ENCODE measurements around the gene ACTC1. TPM values are rescaled to one million over a fixed set of nuclear protein-coding genes. Genes with fewer than 3 reads are reported as not detected.
"Not testable (repeated sequence)": the region's sequence is repeated elsewhere in the genome, so short reads cannot be mapped to it uniquely, and the experiment has no call there.

The ACTC1 gene
- total RNA-seq, result 6,424 and 7,970 TPM in 2 replicates
- polyA plus RNA-seq (2012), result 9,191 TPM

DNA sequence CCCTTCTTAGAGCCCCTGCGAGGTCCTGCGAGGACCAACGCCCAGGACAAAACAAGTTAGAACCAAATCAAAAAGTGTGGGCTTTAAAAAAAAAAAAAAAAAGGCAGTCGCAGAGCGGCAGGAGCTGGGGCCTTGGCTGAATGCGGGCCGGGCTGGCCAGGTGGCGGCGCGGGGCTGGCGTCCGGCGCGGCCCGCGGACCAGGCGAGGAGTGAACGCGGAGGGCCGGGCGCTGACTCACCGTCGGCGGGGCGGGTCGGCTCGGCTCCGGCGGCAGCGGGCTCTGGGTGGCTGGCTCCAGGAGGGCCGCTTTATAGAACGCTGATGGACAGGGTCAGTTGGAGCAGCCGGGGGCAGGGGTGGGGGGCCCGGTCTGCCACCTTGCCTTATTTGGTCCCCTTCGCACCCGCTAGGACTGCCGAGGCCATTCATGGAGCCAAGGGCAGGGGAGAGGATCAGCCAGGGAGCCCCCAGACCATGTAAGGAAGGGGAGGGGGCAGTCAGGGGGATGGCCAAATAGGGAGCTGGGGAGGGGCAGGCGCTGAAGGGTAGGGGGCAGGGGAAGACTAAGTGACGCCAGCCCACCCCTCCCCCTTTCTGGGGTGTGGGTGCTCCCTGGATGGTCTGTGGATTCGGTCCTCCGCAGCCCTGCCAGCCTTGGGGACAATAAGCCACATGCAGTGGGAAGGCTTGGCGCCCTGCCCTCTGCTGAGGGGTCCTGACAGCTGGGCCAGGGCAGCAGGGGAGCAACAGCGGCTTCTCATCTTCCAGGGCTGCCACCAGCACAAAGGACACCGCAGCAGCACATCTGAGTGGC, at the start of gene ACTC1:
Gene ACTC1 (minus strand): TSS at position 283 of the 815 bp plus-strand sequence. CDS start 741 bp downstream, outside the sequence.
- DNase-seq (ENCODE audit: low read depth), result peak; percentile 99

DNA sequence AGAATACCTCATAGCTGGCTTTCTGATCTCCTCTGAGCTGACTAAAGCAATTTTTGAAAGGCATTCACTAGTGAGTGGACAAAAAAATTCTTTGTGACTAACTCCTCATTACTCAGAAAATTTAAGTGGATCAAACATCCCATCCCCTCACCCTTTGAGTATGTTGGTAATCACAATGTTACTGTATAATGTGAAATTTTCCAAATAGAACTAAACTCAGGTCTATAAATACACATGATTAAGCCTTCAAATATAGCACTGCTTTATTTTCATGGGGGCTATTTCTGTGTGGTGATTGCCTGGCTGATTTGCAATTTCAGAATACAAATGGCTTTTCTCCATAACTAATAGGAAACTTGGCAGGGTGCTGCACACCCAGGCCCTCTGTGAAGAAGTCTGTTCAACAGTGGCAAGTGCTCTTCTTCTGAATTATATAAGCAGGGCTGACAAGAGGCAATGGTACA, 45.9 kb upstream of the ACTC1 start:
- DNase-seq (ENCODE audit: low read depth), result peak; percentile 37

DNA sequence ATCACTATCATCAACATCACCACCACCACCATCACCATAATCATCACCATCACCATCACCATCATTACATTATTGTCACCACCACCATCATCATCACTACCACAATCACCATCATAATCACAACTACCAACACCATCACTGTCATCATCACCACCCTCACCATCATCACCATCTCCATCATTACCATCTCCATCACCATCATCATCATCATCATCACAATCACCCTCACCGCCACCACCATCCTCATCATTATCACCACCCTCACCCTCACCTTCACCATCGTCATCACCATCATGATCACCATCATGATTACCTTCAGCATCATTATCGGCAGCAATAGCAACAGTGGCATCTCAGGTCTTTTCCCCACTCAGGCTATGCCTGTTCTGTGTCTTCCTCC, 42.9 kb upstream of the ACTC1 start:
- DNase-seq (ENCODE audit: low read depth), result no peak

DNA sequence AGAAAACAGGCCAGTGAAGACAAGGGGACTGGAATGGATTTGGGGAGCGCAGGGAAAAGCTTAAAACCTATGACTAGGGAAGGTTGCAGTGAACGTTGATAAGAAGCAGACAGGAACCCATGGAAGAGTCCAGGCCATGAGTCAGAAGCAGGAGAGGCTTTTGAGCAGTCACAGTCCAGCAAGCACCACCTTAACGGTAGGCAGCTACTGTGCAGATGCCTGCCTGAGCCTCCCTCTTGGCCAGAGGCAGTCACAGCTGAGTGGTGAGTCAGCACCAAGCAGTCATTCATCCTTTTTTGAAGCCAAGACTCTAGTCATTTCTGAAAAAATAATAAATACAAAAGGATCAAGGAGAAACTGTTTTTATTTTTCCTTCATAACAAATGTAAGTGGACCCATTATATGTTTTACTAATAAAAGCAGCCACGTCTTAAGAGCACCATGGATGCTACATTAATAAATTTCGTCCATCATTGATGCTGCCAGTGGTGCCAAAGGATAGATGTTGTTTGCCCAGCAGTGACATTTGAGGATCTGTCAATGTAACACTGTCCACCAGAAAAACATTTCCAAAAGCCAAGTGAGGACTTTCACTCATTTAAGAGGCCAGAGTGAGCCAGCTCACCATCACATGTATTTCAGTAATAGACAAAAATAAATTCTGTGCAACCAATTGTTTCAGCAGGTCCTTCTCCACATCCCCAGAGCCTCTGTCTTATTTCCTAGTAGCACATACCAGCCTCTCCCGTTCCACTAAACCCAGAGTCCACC, 42.1 kb upstream of the ACTC1 start:
- peak; percentile 71 for DNase-seq (ENCODE audit: low read depth)

DNA sequence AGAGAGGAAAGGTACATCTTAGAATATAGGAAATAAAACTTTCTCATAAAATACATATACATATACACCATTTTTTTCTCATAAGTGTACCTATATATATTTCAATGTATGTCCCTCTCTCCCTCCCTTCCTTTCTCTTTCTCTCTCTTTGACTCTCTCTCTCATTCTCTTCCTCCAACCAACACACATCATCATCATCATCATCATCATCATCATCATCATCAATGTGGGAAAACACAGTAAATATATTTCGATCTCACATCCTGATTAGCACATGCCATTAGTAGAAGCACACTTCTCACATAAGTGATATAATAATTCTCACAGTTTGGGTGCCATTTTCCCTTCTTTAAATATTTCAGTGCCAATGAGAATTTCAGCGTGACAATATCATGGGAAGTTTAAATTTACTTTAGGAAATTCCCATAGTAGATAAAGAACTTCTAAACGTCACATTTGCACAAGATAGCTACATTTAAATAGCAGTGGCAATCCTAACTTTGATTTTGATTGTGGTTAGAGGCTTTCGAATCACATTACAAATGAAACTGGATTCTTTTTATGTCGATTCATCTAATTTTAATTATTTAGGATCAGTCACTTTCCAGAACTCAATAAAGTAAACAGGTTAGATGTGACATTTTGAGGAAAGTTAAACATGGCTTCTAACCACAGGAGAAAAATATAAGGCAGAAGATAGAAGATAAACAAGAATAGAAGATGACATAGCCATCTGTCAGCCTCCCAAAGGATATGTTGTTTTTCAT, 33.0 kb upstream of the ACTC1 start:
- no peak for DNase-seq (ENCODE audit: low read depth)

DNA sequence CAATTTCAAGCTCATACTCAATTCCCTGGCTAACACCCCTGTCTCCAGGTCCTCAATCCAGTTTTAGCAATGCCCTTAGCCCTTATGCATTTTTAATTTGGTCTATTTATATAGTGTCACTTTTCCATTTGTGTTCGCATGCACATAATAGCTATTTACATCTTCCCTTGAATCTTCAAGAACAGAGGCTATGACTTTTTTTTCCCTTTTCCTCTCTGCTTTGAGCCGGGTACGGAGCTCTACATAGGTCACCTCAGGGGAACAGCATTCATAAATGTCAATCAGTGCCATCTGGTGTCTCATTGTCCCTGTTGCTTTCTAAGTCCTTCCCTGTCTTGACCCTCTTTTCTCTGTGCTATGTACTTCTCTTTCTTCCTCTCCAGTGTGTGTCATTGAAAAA, 26.5 kb upstream of the ACTC1 start:
- DNase-seq (ENCODE audit: low read depth), result no peak

DNA sequence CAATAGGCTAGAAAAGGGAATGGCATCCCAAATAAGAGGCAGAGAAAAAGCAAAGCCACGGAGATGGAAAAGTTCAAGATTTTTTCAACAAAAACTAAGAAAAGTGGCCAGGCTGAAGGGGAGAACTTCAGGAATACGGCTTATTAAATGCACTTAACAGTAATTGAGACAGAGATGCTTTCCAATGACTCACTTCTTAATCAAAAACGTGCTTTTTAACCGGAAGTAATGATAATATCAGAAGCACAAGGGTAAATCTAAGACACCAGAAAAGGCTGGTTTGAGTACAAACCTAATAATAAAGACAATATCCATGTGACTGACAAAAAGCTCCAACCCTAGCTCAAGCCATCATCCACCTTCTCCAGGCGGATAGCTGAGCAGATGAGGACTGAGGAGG, 24.8 kb upstream of the ACTC1 start:
- no peak for DNase-seq (ENCODE audit: low read depth)

DNA sequence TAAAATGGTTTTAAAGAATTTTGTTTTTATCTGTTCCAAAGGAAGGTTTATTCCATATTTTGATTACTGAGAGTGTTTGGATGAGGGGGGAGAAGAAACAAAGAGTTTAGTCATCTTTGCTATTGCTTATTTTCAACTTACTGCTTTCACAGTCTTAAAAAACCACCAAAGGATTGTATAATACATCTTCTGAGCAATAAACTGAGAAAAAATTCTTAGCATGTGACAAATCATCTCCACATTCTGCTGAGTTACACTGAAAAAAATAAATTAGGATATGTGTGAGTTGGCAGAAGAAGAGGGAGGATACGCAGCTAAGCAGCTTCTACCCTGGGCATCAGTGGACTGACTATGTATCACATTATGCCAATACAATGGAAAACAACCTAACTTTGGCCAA, 23.2 kb upstream of the ACTC1 start:
- no peak for DNase-seq (ENCODE audit: low read depth)

DNA sequence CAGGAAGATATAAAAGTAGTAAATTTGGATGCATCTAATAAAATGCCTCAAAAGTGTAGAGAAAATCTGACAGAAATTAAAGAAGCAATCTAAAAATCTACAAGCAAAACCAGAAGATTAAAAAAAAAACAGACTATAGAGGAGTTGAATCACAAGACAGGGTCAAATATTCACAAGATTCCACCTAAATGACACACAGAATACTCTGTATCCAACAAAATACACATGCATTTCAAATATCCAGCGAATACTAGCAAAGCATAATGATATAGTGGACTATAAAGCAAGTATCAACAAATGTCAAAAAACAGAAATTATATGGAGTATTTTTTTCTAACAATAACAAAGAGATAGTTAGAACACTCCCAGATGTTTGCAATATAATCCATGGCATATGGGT, 20.5 kb upstream of the ACTC1 start:
- no peak for DNase-seq (ENCODE audit: low read depth)

DNA sequence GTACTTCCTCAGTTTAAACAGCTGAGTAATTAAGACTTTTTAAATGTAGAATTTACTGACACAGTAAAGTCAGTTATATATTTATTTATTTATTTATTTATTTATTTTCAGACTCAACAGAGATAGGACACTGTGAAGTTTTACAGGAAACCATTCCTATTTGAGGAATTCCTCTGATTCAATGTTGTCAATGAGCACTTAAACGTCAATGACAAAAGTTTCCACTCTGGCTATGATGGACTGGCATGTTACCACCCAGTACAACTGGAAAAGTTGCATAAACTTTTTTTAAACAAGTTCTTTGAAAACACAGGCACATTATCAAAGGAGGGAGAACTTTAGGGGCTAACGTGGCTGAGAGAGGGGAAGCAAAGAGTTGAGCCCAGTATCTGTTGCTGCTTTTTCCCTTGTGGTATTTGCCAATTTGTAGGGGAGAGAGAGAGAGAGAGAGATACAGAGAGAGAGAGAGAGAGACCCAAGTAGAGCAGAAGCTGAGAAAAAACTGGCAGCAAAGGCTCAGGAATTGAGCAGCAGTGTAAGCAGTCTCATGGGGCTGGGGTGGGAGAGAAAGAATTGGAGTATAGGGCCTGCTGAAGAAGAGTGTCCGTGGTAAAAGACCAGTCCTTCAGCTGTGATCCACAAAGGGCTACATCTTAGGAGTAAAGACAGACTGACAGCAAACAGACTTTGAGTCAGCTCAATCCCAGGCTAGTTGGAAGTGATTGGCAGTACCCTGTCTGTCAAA, 18.3 kb upstream of the ACTC1 start:
- DNase-seq (ENCODE audit: low read depth), result no peak

DNA sequence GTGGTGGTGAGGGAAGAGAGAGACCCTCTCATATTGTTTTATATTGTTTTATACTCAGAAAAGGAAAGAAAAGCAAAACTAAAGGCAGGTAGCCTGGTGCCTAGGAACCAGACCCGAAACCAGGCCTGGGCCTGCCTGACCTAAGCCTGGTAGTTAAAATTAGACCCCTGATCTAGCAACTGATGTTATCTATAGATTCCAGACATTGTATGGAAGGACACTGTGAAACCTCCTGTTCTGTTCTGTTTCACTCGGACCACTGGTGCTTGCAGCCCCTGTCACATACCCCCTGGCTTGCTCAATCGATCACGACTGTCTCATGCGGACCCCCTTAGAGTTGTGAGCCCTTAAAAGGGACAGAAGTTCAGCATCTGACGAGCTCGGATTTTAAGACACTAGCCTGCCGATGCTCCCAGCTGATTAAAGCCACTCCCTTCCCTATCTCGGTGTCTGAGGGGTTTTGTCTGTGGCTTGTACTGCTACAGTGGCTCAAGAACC, 17.6 kb upstream of the ACTC1 start:
- DNase-seq (ENCODE audit: low read depth), result not testable (repeated sequence)

DNA sequence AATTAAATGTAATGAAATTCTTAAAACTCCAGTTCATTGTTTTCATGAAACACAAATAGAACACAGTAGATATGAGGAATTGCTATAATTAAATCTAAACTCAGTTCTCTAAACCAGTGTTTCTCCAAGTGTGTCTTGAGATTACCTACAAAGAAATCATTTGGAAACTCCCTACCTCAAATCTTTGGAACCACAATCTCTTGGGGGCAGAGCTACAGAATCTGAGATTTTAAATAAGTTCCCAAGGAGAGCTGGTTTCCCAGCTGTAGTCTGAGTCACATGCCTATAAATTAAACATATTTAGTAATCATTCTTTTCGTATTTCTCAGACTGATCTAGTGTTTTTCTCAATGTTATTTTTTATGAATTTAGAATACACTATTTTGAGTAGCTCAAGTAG, 17.0 kb upstream of the ACTC1 start:
- DNase-seq (ENCODE audit: low read depth), result no peak

DNA sequence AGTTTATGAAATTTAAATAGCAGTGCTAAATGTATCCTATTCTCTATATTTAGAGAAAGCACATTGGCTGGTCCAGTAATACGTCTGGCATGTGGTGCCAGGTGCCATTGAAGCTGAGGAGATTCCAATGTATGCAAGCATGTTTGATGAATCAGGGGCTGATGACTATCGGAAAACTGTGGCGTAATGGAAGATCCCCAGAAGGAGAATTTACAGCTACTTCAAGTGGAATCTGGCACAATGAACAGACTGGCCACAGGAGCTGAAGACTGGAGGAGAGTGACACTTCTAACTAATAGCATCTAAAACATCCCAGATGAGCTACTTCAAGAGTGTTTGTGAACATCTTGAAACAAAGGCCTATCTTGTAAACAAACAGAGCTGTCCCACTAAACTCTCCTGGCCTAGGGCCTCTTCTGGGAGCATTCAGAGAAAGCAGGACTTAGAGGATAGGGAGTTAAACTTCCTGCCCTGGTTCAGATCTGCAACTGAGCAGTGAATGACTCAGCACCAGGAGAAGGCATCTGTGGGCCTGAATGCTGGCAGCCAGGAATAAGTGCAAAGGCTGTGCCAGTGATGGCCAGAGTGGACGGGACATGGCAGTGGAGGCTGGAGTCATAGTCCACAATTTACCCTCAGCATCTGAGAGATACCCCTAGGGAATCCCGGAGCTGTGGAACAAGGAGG, 15.2 kb upstream of the ACTC1 start:
- peak; percentile 96 for DNase-seq (ENCODE audit: low read depth)

DNA sequence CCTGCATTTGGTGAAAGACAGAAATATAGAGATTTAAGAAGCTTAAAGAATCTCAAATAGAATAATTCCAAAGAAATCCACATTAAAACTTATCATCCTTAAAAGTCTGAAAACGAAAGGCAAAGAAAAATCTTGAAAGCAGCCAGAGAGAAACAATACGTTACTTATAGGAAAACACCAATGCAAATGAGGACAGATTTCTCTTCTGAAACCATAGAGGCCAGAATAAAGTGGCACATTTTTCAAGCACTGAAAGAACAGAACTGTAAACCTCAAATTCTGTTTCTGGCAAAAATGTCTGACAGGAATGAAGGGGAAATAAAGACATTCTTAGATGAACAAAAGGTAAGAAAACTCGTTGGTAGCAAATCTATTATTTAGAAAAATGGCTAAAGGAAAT, 13.8 kb upstream of the ACTC1 start:
- DNase-seq (ENCODE audit: low read depth), result no peak

DNA sequence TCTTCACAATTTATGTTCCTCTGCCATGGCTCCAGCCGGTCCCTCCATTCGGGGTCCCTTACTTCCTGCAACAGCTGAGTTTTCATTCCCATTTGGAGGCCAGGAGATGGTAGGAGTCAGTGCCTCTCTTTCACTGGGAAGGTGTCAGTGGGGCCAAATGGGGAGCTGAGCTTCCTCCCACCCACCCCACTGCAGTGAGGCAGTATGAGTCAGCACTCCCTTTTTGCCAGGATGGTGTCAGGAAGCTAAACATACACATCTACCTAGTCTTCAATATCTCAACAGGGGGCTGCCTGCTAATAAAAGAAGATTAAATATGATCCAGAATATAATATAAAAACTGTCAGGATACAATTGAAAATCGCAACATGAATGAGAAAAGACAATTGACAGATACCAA, 12.7 kb upstream of the ACTC1 start:
- DNase-seq (ENCODE audit: low read depth), result peak; percentile 57

DNA sequence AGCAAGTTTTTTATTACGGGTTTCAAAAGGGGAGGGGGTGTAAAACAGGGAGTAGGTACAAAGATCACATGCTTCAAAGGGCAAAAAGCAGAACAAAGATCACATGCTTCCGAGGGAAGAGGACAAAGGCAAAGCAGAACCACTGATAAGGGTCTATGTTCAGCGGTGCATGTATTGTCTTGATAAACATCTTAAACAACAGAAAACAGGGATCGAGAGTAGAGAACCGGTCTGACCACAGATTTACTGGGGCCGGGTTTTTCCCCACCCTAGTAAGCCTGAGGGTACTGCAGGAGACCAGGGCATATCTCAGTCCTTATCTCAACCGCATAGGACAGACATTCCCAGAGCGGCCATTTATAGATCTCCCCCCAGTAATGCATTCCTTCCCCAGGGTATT, 11.9 kb upstream of the ACTC1 start:
- DNase-seq (ENCODE audit: low read depth), result not testable (repeated sequence)

DNA sequence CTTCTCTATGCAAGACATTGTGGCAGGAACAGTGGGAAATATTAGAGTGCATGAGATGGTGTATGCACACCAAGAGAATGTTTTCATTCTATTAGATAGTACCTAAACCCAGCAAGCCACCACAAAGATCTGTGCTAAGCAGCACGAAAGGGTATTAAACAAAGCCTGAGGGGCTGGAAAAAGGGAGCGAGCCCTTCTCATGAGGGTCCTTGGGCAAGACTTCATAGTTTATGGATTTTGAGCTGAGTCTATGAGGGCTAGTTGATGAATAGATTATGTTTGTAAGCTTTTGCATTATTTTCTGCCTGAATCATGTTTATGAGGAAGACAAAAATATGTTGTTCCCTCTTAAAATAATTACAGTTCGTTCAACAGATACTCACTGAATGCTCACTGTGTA, 9.4 kb upstream of the ACTC1 start:
- DNase-seq (ENCODE audit: low read depth), result no peak

DNA sequence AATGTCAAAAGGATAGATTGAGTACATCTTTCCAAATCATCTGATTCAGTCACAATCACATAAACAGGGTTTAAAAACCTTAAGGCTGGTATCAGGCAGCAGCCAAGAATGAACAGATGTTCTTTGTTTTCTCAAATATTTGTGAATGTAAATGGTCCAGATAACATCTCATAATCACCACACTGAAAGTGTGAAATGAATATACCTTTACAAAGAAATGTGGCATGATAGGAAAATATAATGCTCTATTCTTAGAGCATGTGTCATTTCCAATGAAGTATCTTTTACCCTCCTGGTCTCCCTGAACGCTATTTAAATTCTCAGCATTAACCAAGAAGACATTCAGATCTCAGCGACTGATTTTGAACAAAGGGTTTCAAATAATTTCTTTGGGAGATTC, 8.8 kb upstream of the ACTC1 start:
- no peak for DNase-seq (ENCODE audit: low read depth)

DNA sequence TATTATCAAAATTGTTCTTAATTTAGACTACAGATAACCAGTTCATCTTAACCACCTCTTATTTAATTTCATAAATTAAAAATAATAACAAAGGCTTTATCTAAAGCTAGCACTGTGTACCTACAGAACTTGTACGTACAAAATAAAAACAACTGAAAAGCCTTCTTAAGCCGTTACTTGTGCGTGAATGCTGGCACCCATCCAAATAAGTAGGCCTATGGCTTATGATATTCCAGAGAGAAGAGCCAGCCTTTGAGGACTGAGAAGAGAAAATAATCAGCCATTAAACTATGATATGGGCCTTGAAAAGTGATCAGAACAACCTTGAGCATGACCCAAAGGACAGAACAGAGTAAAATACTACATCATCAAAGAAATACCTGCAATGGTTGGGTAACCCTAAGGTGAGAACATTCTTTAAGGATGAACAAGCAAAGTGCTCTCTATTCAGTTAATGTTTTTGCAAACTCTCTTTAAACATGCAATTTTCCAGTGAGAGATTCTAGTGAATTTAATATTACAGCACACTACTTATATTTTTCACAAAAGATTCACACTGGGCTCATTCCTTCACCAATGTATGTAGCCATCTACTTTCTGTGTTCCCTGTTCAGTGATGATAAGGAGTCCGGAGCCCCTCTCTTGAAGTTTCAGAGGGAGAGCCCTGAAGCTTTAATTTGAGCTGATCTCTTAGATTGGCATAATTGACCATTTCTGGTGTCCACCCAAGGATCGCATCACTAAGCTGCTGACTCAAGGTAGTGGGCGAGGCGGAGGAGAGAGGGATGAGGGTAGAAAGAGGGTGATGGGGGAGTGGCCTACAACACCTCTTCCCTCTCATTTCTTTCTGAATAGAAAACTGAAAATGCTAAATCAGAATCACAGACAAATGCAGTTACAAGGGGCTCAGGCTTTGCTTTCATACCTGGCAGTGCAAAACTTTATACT, 7.7 kb upstream of the ACTC1 start:
- DNase-seq (ENCODE audit: low read depth), result no peak

All from myocyte (in vitro differentiated cells).